Stromal cell of bone marrow (primary cell): ENCODE measurements around the gene CLASP1.
"Not testable (repeated sequence)": the region's sequence is repeated elsewhere in the genome, so short reads cannot be mapped to it uniquely, and the experiment has no call there.

Source experiments
- DNase-seq: peaks from one replicate; pipeline ENCODE4 v3.0.0-alpha.2; 2012; ENCODE audit warnings: low read depth

CLASP1 gene

GRCh38 chr2:121419081-121419699 lies 230.1 kb downstream of the CLASP1 start:
- no peak for DNase-seq

- DNase-seq: no peak
Observed at GRCh38 chr2:121418494-121419058, 230.7 kb downstream of the CLASP1 start.

GRCh38 chr2:121417826-121418225 lies 231.4 kb downstream of the CLASP1 start:
- no peak for DNase-seq

- DNase-seq: no peak
Observed at GRCh38 chr2:121415727-121416126, 233.5 kb downstream of the CLASP1 start.

- no peak for DNase-seq
Observed at GRCh38 chr2:121412349-121412748, 236.9 kb downstream of the CLASP1 start.

GRCh38 chr2:121409966-121410365 lies 239.3 kb downstream of the CLASP1 start:
- DNase-seq: no peak

GRCh38 chr2:121409388-121409787 lies 239.9 kb downstream of the CLASP1 start:
- no peak for DNase-seq

- peak; percentile 8 for DNase-seq
Observed at GRCh38 chr2:121408641-121409040, 240.6 kb downstream of the CLASP1 start.

- DNase-seq: no peak
Observed at GRCh38 chr2:121405233-121405632, 244.0 kb downstream of the CLASP1 start.

GRCh38 chr2:121400201-121400600 lies 249.1 kb downstream of the CLASP1 start:
- no peak for DNase-seq

GRCh38 chr2:121398853-121399252 lies 250.4 kb downstream of the CLASP1 start:
- DNase-seq: no peak

GRCh38 chr2:121390082-121390692 lies 259.1 kb downstream of the CLASP1 start:
- DNase-seq: no peak

GRCh38 chr2:121388371-121388770 lies 260.9 kb downstream of the CLASP1 start:
- DNase-seq: no peak

GRCh38 chr2:121387591-121388325 lies 261.5 kb downstream of the CLASP1 start:
- no peak for DNase-seq

GRCh38 chr2:121386707-121387106 lies 262.6 kb downstream of the CLASP1 start:
- DNase-seq: no peak

- DNase-seq: no peak
Observed at GRCh38 chr2:121386102-121386501, 263.2 kb downstream of the CLASP1 start.

GRCh38 chr2:121382744-121383143 lies 266.5 kb downstream of the CLASP1 start:
- no peak for DNase-seq

- no peak for DNase-seq
Observed at GRCh38 chr2:121377646-121378045, 271.6 kb downstream of the CLASP1 start.

- DNase-seq: no peak
Observed at GRCh38 chr2:121376535-121377250, 272.6 kb downstream of the CLASP1 start.

GRCh38 chr2:121375621-121376159 lies 273.6 kb downstream of the CLASP1 start:
- DNase-seq: no peak

GRCh38 chr2:121374412-121375075 lies 274.7 kb downstream of the CLASP1 start:
- DNase-seq: not testable (repeated sequence)
